ENCODE measurements around the gene LRRC8B. TPM values are rescaled to one million over a fixed set of nuclear protein-coding genes. Genes with fewer than 3 reads are reported as not detected.

Gene LRRC8B
- polyA plus RNA-seq, 3 donors: 4.5 to 9.1 (median 7.9) TPM

DNA sequence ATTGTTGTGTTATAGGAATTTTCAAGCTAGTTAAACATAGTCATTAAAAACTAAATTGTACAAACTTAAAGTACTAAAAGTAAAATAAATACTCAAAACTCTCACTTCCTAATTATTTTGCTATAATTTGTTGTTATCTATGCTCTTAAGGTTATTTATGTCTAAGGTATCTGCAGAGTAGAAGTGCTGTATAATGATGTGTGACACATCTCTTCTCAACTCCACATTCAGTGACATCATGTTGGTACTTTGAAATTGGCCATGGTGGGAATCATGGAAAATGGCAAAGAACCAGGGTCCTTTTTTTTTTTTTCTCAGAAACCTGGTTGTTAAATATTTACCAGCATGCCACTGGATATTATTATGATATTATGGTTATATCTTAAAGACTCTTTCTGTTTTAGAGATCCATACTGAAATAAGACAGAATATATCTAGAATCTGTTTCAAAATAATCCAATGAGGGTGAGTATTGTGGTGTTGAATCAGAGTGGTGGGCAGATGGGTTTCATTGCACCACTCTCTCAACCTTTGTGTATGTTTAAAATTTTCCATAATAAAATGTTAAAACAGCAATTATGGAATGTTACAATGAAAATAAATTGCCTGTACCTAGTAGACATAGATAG is 22.4 kb downstream of the LRRC8B start:
- peaks cover 17% of the 10 kb centered on the region for H3K4me1 Mint-ChIP-seq
- intact Hi-C loops (cut with micrococcal nuclease): no loop called here
- Histone ChIP-seq H3K4me1 (ENCODE audit: control insufficient read depth in 1 of 2, insufficient read depth in 2 of 2, low read length in 2 of 2) (peaks cover 20 to 29% of the 10 kb centered on the region in 2 donors), H3K27me3 (ENCODE audit: control insufficient read depth in 2 of 2, insufficient read depth in 2 of 2, low read length in 2 of 2) (no peaks in the 10 kb centered on the region), H3K27ac (ENCODE audit: low read depth in 1 of 2, low read length in 2 of 2) (no peak overlapping the region), H3K9me3 (replicated peaks in 1 of 2; ENCODE audit: control insufficient read depth in 1 of 2, insufficient read depth in 1 of 2, low read length in 2 of 2) (no peaks in the 10 kb centered on the region), H3K36me3 (replicated peaks in 1 of 2; ENCODE audit: control insufficient read depth in 1 of 2, insufficient read depth in 2 of 2, low read length in 2 of 2) (no peaks in the 10 kb centered on the region), H3K9ac (ENCODE audit: insufficient read depth, low read length, poor library complexity, severe bottlenecking) (no peak overlapping the region), H3K79me2 (ENCODE audit: insufficient read depth, low read length) (peaks cover 85% of the 10 kb centered on the region), H2AFZ (ENCODE audit: insufficient read depth, low read depth, low read length, poor library complexity, severe bottlenecking) (no peak overlapping the region), H3K4me2 (replicated peaks; ENCODE audit: extremely low read depth, low read length, poor library complexity, severe bottlenecking) (no peak overlapping the region), H4K20me1 (ENCODE audit: insufficient read depth, low read length) (peaks cover 6% of the 10 kb centered on the region), H3K4me3 (replicated peaks in 1 of 3; ENCODE audit: low read depth in 2 of 3, low read length in 3 of 3) (no peak overlapping the region)
- no peak for DNase-seq
- peaks cover 6 to 15% of the 10 kb centered on the region in 2 donors for H3K36me3 Mint-ChIP-seq
- no peak overlapping the region for H3K27ac Mint-ChIP-seq
- TF ChIP-seq, protein P1, sequence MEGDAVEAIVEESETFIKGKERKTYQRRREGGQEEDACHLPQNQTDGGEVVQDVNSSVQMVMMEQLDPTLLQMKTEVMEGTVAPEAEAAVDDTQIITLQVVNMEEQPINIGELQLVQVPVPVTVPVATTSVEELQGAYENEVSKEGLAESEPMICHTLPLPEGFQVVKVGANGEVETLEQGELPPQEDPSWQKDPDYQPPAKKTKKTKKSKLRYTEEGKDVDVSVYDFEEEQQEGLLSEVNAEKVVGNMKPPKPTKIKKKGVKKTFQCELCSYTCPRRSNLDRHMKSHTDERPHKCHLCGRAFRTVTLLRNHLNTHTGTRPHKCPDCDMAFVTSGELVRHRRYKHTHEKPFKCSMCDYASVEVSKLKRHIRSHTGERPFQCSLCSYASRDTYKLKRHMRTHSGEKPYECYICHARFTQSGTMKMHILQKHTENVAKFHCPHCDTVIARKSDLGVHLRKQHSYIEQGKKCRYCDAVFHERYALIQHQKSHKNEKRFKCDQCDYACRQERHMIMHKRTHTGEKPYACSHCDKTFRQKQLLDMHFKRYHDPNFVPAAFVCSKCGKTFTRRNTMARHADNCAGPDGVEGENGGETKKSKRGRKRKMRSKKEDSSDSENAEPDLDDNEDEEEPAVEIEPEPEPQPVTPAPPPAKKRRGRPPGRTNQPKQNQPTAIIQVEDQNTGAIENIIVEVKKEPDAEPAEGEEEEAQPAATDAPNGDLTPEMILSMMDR (IDR thresholded peaks at IDR 0.05): no peak
- H3K4me3 Mint-ChIP-seq: no peak overlapping the region
- peaks cover 0 to 1% (median 0%) of the 10 kb centered on the region in 3 donors for H3K27me3 Mint-ChIP-seq (ENCODE audit: low read depth in 3 of 3)
- no peaks in the 10 kb centered on the region for H3K9me3 Mint-ChIP-seq

DNA sequence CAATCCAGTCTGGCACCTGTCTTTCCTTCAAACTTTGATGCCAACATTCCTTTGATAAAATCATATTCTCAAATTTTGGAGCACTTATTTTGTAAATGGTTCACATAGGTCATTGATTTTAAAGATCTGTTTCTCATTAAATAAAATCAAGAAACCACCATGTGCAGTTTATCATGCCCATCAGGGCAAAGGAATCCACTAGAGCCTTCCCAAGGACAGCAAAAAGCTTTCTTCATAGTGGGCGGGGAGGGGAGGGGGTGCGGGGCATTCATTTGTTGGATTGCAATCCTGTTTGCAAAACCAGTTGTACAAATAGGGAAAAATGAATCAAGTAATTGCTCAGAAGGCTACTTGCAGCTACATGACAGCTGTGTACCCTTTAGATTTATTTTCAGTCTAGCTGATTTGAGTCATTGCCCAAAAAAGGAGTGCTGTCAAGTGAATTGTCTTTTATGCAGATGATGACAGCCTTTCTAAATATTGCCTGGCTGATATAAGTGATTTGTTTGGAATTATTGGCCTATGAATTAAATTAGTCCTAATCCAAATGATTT is 23.0 kb downstream of the LRRC8B start:
- 80% methylated on average over 1 of the region's 2 CpGs for WGBS (ENCODE audit: insufficient coverage)
- intact Hi-C loops (cut with micrococcal nuclease): no loop called here
- Mint-ChIP-seq H3K27ac (no peak overlapping the region), H3K4me3 (no peak overlapping the region), H3K9me3 (no peaks in the 10 kb centered on the region), H3K36me3 (peaks cover 6 to 15% of the 10 kb centered on the region in 2 donors), H3K27me3 (ENCODE audit: low read depth in 3 of 3) (peaks cover 0 to 1% (median 0%) of the 10 kb centered on the region in 3 donors), H3K4me1 (peaks cover 19% of the 10 kb centered on the region)
- Histone ChIP-seq H2AFZ (ENCODE audit: insufficient read depth, low read depth, low read length, poor library complexity, severe bottlenecking) (no peak overlapping the region), H3K79me2 (ENCODE audit: insufficient read depth, low read length) (peaks cover 79% of the 10 kb centered on the region), H3K9ac (ENCODE audit: insufficient read depth, low read length, poor library complexity, severe bottlenecking) (no peak overlapping the region), H3K36me3 (replicated peaks in 1 of 2; ENCODE audit: control insufficient read depth in 1 of 2, insufficient read depth in 2 of 2, low read length in 2 of 2) (no peaks in the 10 kb centered on the region), H4K20me1 (ENCODE audit: insufficient read depth, low read length) (peaks cover 6% of the 10 kb centered on the region), H3K27me3 (ENCODE audit: control insufficient read depth in 2 of 2, insufficient read depth in 2 of 2, low read length in 2 of 2) (no peaks in the 10 kb centered on the region), H3K9me3 (replicated peaks in 1 of 2; ENCODE audit: control insufficient read depth in 1 of 2, insufficient read depth in 1 of 2, low read length in 2 of 2) (no peaks in the 10 kb centered on the region), H3K4me3 (replicated peaks in 1 of 3; ENCODE audit: low read depth in 2 of 3, low read length in 3 of 3) (no peak overlapping the region), H3K27ac (ENCODE audit: low read depth in 1 of 2, low read length in 2 of 2) (no peak overlapping the region), H3K4me2 (replicated peaks; ENCODE audit: extremely low read depth, low read length, poor library complexity, severe bottlenecking) (no peak overlapping the region), H3K4me1 (ENCODE audit: control insufficient read depth in 1 of 2, insufficient read depth in 2 of 2, low read length in 2 of 2) (peaks cover 22 to 35% of the 10 kb centered on the region in 2 donors)
- no peak for DNase-seq
- TF ChIP-seq, protein P1 (IDR thresholded peaks at IDR 0.05): no peak
